HG03175 (cell line): ENCODE results near the gene LDLRAD3.
"Not testable (repeated sequence)": the region's sequence is repeated elsewhere in the genome, so short reads cannot be mapped to it uniquely, and the experiment has no call there.

Experiments used
- ATAC-seq: cut with Tn5 transposase; IDR thresholded peaks from one replicate; pipeline ENCODE4 v1.9.1; 2021; ENCODE audit warnings: mild to moderate bottlenecking, moderate library complexity; ENCODE audit not compliant: unreplicated experiment

The LDLRAD3 gene

DNA sequence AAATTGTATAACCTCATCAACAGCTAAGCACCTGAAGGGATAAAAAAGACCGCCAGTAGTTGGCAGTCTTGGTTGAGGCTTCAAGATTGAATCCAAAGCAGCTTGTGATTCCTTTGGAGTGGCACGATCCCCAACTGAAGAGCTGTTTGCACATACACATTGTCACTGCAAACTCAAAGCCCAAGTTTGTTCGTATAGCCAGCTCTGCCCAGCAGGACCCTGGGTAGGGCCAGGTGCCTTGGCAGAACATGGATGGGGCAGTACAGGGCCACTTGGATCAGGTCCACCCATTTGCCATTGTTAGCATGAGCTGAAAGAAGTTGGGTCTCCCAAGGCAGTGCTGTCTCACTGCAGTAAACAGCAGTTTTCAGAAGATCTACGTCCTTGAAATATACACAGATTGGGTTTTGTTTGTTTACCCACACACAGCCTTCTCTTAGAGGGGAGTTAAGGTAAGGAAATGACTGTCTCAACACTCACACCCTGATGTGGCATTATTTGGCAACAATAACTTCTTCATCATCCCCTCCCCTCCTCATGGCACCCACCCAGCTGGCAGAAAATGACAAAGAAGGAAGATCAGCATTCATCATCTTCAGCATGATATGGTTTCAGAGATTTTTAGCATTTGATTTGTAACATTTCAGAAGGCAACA lies 212.4 kb downstream of the LDLRAD3 start:
- no peak for ATAC-seq

GRCh38 chr11:36156817-36157519 lies 213.1 kb downstream of the LDLRAD3 start:
- no peak for ATAC-seq

DNA sequence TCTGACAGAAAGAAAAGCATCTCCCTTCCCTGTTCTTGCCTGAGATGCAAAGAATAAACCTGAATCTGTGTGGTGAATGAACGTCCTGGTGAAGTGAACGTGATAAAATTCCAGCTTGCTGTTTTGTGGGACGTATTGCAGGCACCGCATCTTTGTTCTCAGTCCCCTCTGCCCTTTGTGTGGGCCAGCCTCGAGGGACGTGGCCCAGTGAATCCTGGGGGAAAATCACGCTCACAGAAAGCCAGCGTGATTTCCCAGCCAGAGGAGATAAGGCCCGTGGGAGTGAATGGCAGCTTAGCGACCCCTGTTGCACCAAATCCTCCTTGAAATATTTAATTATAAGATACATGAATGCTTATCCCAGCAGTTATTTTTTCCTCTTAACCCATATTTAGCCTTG lies 216.2 kb downstream of the LDLRAD3 start:
- no peak for ATAC-seq

DNA sequence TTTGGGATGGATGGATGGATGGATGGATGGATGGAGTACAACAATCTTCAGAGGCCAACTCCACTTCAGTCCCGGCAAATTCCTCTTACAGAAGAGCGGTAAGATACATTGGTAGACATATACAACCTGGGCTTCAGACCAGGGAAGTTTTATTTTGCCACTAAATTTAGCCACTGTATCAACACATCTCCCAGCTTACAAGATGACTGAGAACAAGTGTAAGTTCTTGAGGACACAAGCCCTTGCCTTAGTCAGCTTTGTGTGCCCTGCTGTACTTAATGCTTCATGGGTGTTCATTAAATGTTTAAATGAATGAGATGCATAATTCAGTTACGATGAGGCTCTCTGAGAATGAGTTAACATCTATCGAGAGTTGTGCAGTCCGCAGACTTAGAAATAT lies 217.7 kb downstream of the LDLRAD3 start:
- no peak for ATAC-seq

- no peak for ATAC-seq
Observed at GRCh38 chr11:36162006-36162882, 218.4 kb downstream of the LDLRAD3 start.

DNA sequence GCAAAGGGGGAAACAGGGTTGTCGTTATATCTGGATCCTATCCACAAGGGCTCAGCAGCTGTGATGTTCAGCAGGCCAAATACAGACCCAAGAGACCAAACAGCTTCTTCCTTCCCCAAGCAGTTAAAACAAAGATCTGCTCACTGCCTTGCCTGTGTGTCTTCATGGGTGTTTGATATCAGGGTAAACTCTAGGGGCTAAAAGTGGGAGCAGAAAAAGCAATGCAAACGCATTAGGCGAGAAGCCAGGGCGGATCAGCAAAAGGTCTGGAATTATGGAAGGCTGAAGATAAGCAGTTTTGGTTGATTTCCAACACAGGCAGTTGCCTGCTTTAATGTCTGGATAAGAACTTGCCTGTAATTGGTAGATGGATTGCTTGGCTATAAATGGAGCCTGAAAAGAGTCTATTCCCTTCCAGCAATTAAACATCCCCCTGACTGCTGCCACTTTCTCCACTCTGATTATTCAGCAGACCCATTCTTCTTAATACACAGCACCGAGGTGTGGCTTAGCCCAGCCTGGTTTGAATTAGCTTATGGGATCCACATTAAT lies 219.1 kb downstream of the LDLRAD3 start:
- ATAC-seq, result no peak

GRCh38 chr11:36164506-36165250 lies 220.8 kb downstream of the LDLRAD3 start:
- no peak for ATAC-seq

GRCh38 chr11:36165621-36166397 lies 221.9 kb downstream of the LDLRAD3 start:
- no peak for ATAC-seq

- no peak for ATAC-seq
Observed at GRCh38 chr11:36167073-36167472, 223.2 kb downstream of the LDLRAD3 start.

GRCh38 chr11:36167729-36168128 lies 223.9 kb downstream of the LDLRAD3 start:
- no peak for ATAC-seq

DNA sequence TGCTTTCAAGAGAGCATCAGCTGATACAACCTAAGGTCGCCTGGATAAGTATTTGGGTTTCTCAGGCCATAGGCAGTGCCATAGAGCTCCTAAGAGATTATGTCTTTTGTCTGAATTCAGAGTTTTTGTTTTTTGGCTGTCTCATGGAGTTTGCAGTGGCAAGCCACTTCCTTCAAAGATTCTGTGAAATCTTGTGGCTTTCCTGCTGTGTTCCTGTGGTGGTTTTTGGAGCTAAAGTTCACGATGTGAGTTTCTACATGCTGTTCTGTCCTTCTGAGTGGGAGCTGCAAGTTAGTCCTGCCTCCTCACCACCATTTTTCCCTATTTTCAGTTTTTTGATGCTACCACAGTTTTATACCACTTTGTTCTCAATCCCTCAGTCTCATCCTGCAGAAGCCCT lies 234.0 kb downstream of the LDLRAD3 start:
- no peak for ATAC-seq

DNA sequence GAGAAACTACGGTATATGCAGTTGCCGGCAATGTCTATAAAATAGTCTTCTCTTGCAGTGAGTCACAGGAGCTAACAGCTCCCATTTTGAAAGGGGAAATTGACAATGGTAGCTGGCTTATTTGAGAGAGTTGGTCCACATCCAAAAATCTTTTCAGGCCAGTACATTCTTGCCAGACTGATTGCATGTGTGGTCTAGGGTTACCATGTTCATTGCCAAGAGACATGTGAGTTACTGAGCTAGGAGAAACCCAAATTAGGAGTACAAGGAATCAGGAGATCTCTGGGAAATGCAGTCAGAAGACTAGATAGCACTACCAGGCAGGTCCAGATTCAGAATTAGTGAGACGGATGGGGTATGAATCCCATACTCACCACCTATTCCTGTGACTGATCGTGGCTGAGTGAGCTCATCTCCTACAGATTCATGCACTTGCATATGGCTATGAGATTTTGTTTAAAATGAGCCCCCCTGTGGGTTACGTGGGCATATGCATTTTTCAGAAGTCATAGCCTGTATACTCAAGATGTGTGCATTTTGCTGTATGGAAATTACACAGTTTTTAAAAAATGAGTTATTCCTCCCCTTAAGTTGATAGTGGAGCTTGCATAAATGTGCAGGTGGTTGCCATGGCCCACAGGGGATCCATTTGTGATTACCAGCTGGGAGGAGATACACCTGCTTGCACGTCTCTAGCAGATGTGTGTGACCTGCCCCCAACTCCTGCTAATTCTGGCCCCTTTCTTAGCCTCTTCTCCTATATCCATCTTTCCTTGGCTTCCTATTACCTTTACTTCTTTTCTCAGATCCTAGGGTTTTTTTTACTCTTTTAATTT lies 242.7 kb downstream of the LDLRAD3 start:
- ATAC-seq, result no peak

- no peak for ATAC-seq
Observed at GRCh38 chr11:36187622-36188021, 243.8 kb downstream of the LDLRAD3 start.

DNA sequence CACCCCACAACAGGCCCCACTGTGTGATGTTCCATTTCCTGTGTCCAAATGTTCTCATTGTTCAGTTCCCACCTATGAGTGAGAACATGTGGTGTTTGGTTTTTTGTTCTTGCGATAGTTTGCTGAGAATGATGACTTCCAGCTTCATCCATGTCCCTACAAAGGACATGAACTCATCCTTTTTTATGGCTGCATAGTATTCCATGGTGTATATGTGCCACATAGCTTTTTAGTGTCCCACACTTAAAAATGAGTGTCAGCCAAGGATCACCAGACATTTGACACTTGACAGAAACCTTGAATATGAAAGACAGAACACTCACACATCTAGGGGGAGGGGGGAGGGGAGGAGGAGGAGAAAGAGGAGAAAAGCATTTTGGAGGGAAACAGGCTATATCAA lies 245.9 kb downstream of the LDLRAD3 start:
- not testable (repeated sequence) for ATAC-seq

DNA sequence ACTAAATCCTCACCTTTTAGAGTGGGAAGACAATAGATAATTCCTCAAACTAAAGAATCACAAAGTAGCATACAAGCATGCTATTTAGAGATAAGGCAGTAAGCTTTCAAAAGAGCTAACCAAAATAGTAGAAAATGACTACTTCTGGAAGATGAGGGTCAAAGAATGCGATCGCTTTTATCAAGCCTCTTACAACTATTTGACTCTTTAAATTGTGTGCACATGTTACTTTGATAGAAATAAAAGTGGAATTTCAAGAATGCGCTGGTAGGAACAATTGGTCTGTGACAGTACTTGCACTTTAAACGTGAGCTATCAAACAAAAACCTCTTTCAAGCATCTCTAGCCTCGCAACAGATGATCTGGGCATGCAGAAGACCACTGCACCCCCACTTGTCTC lies 248.1 kb downstream of the LDLRAD3 start:
- no peak for ATAC-seq

- ATAC-seq, result no peak
Observed at GRCh38 chr11:36192425-36193289, 248.8 kb downstream of the LDLRAD3 start.

- no peak for ATAC-seq
Observed at GRCh38 chr11:36193290-36193619, 249.4 kb downstream of the LDLRAD3 start.

DNA sequence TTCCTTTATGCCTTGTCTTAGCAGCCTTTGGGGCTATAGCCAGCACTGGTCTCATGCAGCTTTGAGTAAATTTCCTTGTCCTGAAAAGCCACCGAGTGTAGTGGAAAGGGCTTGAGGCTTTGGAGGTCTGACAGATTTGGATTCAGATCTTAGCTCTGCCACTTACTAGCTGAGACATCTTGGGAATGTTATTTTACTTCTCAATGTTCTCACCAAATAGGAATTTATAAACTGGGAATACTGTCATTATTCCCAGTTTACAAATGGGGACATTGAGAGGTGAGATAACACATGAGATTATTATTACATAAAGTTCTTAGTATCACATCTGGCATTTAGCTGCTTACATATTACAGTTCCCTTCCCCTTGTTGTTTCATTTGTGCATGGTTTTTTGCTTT lies 249.9 kb downstream of the LDLRAD3 start:
- ATAC-seq, result no peak
